Measurements from ENCODE around the gene STX2.

The STX2 gene

DNA sequence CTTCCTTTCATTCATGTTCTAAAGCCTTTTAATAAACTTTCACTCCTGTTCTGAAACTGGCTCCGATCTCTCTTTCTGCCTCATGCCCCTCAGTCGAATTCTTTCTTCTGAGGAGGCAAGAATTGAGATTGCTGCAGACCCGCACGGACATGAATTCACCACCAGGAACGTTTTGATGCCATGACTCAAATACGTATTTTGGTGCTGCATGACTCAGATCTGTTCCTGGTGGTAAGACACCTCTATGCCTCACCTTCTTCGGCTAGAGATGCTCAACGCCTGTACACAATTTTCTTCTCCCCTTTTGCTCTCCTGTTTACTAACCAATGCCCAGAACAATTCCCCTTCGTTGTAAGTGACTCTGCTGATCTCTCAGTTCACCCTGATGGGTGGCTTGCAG lies 70.9 kb downstream of the STX2 start:
- Histone ChIP-seq H3K27me3 (replicated peaks in 2 of 5; ENCODE audit: control insufficient read depth in 4 of 5, insufficient read depth in 5 of 5, low read length in 4 of 5) (peaks cover 0 to 4% (median 2%) of the 10 kb centered on the region in 5 experiments), H3K9me3 (ENCODE audit: control extremely low read depth in 1 of 5, control insufficient read depth in 4 of 5, insufficient read depth in 2 of 5, low read depth in 1 of 5, low read length in 4 of 5) (peaks cover 0 to 19% (median 0%) of the 10 kb centered on the region in 5 experiments), H3K4me1 (ENCODE audit: control extremely low read depth in 1 of 4, control insufficient read depth in 4 of 4, insufficient read depth in 4 of 4, low read length in 3 of 4) (no peaks in the 10 kb centered on the region), H3K36me3 (ENCODE audit: control insufficient read depth in 4 of 4, insufficient read depth in 4 of 4, low read length in 3 of 4) (no peaks in the 10 kb centered on the region), H3K27ac (ENCODE audit: insufficient read depth in 1 of 2, low read depth in 1 of 2, low read length in 2 of 2, poor library complexity in 1 of 2, severe bottlenecking in 2 of 2) (no peak overlapping the region), H3K4me3 (ENCODE audit: control insufficient read depth in 1 of 7, extremely low read depth in 1 of 7, insufficient read depth in 4 of 7, low read depth in 2 of 7, low read length in 6 of 7) (no peak overlapping the region)
- ChIA-PET POLR2A (no interaction called here), CTCF (no interaction called here)
- WGBS (ENCODE audit: insufficient coverage): 93% methylated on average over 9 of the region's 9 CpGs
- no peak for DNase-seq

DNA sequence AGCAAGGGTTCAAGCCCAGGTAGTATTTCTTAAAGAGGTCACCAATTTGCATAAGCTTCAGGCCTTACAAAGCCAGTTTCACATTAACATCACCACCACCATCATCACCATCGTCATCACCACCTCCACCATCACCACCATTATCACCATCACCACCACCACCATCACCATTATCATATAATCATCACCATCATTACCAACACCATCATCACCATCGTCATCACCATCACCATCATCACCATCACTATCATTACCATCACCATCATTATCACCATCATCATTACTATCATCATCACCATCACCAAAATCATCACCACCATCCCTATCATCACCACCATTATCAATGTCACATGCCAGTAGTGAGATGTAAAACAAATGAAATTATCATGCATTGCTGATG lies 72.6 kb downstream of the STX2 start:
- Histone ChIP-seq H3K4me1 (ENCODE audit: control extremely low read depth in 1 of 4, control insufficient read depth in 4 of 4, insufficient read depth in 4 of 4, low read length in 3 of 4) (peaks cover 0 to 14% (median 8%) of the 10 kb centered on the region in 4 experiments), H3K27ac (ENCODE audit: insufficient read depth in 1 of 2, low read depth in 1 of 2, low read length in 2 of 2, poor library complexity in 1 of 2, severe bottlenecking in 2 of 2) (no peak overlapping the region), H3K36me3 (ENCODE audit: control insufficient read depth in 4 of 4, insufficient read depth in 4 of 4, low read length in 3 of 4) (no peaks in the 10 kb centered on the region), H3K4me3 (ENCODE audit: control insufficient read depth in 1 of 7, extremely low read depth in 1 of 7, insufficient read depth in 4 of 7, low read depth in 2 of 7, low read length in 6 of 7) (no peak overlapping the region), H3K9me3 (ENCODE audit: control extremely low read depth in 1 of 5, control insufficient read depth in 4 of 5, insufficient read depth in 2 of 5, low read depth in 1 of 5, low read length in 4 of 5) (peaks cover 0 to 19% (median 0%) of the 10 kb centered on the region in 5 experiments), H3K27me3 (replicated peaks in 2 of 5; ENCODE audit: control insufficient read depth in 4 of 5, insufficient read depth in 5 of 5, low read length in 4 of 5) (peaks cover 0 to 7% (median 2%) of the 10 kb centered on the region in 5 experiments)
- ChIA-PET CTCF (interaction anchor here (1.3 kb wide), 1 partner anchor 368 kb away, joined by 4 read pairs; no protein-coding TSS in a partner anchor), POLR2A (interaction anchor here (0.5 kb wide), 1 partner anchor 10 kb away, joined by 3 read pairs; no protein-coding TSS in a partner anchor)
- WGBS (ENCODE audit: insufficient coverage): 92% methylated on average over 1 of the region's 2 CpGs
- no peak for DNase-seq

DNA sequence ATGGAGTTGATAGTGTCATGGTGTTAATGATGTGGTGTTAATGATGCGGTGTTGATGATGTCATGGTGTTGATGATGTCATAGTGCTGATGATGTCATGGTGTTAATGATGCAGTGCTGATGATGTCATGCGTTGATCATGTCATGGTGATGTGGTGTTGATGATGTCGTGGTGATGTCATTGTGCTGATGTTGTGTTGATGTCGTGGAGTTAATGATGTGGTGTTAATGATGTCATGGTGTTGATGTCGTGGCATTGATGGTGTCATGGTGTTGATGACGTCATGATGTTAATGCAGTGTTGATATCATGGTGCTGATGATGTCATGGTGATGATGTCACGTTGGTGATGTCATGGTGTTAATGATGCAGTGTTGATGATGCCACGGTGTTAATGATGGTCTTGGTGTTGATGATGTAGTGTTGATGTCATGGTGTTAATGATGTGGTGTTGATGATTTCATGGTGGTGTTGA lies 73.8 kb downstream of the STX2 start:
- ChIA-PET CTCF (interaction anchor here (1.3 kb wide), 1 partner anchor 367 kb away, joined by 4 read pairs; no protein-coding TSS in a partner anchor), POLR2A (no interaction called here)
- peaks cover 0 to 27% (median 20%) of the 10 kb centered on the region in 4 experiments for H3K4me1 ChIP-seq (ENCODE audit: control extremely low read depth in 1 of 4, control insufficient read depth in 4 of 4, insufficient read depth in 4 of 4, low read length in 3 of 4)
- 99% methylated on average over 8 of the region's 8 CpGs for WGBS (ENCODE audit: insufficient coverage)
- peaks cover 0 to 19% (median 0%) of the 10 kb centered on the region in 5 experiments for H3K9me3 ChIP-seq (ENCODE audit: control extremely low read depth in 1 of 5, control insufficient read depth in 4 of 5, insufficient read depth in 2 of 5, low read depth in 1 of 5, low read length in 4 of 5)
- no peak overlapping the region for H3K27ac ChIP-seq (ENCODE audit: insufficient read depth in 1 of 2, low read depth in 1 of 2, low read length in 2 of 2, poor library complexity in 1 of 2, severe bottlenecking in 2 of 2)
- H3K36me3 ChIP-seq (ENCODE audit: control insufficient read depth in 4 of 4, insufficient read depth in 4 of 4, low read length in 3 of 4): no peaks in the 10 kb centered on the region
- no peak overlapping the region for H3K4me3 ChIP-seq (ENCODE audit: control insufficient read depth in 1 of 7, extremely low read depth in 1 of 7, insufficient read depth in 4 of 7, low read depth in 2 of 7, low read length in 6 of 7)
- DNase-seq: peak; percentile 26 to 88 (median 83)
- H3K27me3 ChIP-seq (replicated peaks in 2 of 5; ENCODE audit: control insufficient read depth in 4 of 5, insufficient read depth in 5 of 5, low read length in 4 of 5): peaks cover 0 to 14% (median 2%) of the 10 kb centered on the region in 5 experiments

DNA sequence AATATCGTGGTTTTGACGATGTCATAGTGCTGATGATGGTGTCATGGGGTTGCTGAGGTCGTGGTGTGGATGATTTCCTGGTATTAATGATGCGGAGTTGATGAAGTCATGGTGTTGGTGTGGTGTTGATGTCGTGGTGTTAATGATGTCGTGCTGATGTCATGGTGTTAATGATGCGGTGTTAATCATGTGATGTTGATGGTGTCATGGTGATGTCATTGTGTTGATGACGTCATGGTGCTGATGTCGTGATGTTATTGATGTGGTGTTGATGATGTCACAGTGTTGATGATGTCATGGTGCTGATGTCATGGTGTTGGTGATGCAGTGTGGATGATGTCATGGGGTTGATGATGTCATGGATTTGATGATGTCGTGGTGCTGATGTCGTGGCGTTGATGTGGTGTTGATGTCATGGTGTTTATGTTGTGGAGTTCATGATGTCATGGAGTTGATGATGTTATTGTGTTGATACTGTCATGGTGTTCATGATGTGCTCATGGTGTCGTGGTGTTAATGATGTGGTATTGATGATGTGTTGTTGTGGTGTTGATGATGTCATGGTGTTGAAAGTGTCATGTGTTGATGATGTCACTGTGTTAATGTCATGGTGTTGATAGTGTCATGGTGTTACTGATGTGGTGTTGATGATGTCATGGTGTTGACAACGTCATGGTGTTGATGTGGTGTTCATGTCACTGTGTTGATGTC lies 74.4 kb downstream of the STX2 start:
- WGBS (ENCODE audit: insufficient coverage): 99% methylated on average over 13 of the region's 14 CpGs
- Histone ChIP-seq H3K4me1 (ENCODE audit: control extremely low read depth in 1 of 4, control insufficient read depth in 4 of 4, insufficient read depth in 4 of 4, low read length in 3 of 4) (peaks cover 0 to 33% (median 25%) of the 10 kb centered on the region in 4 experiments), H3K27me3 (replicated peaks in 2 of 5; ENCODE audit: control insufficient read depth in 4 of 5, insufficient read depth in 5 of 5, low read length in 4 of 5) (peaks cover 0 to 14% (median 3%) of the 10 kb centered on the region in 5 experiments), H3K27ac (ENCODE audit: insufficient read depth in 1 of 2, low read depth in 1 of 2, low read length in 2 of 2, poor library complexity in 1 of 2, severe bottlenecking in 2 of 2) (no peak overlapping the region), H3K4me3 (ENCODE audit: control insufficient read depth in 1 of 7, extremely low read depth in 1 of 7, insufficient read depth in 4 of 7, low read depth in 2 of 7, low read length in 6 of 7) (no peak overlapping the region), H3K9me3 (ENCODE audit: control extremely low read depth in 1 of 5, control insufficient read depth in 4 of 5, insufficient read depth in 2 of 5, low read depth in 1 of 5, low read length in 4 of 5) (peaks cover 0 to 19% (median 0%) of the 10 kb centered on the region in 5 experiments), H3K36me3 (ENCODE audit: control insufficient read depth in 4 of 4, insufficient read depth in 4 of 4, low read length in 3 of 4) (no peaks in the 10 kb centered on the region)
- DNase-seq: peak; percentile 49 to 94 (median 89)
- ChIA-PET CTCF (no interaction called here), POLR2A (no interaction called here)

DNA sequence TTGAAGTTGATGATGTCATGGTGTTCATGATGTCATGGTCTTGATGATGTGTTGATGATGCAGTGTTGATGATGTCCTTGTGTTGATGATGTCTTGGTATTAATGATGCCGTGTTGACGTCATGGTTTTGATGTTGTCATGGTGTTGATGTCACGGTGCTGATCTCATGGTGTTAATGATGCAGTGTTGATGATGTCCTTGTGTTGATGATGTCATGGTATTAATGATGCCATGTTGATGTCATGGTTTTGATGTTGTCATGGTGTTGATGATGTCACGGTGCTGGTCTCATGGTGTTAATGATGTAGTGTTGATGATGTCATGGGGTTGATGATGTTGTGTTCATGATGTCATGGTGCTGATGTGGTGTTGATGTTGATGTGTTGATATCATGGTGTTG lies 75.0 kb downstream of the STX2 start:
- CTCF ChIA-PET: interaction anchor here (1.7 kb wide), 1 partner anchor 64 kb away, joined by 7 read pairs; no protein-coding TSS in a partner anchor
- H3K27ac ChIP-seq (ENCODE audit: insufficient read depth in 1 of 2, low read depth in 1 of 2, low read length in 2 of 2, poor library complexity in 1 of 2, severe bottlenecking in 2 of 2): no peak overlapping the region
- peaks cover 0 to 35% (median 25%) of the 10 kb centered on the region in 4 experiments for H3K4me1 ChIP-seq (ENCODE audit: control extremely low read depth in 1 of 4, control insufficient read depth in 4 of 4, insufficient read depth in 4 of 4, low read length in 3 of 4)
- H3K36me3 ChIP-seq (ENCODE audit: control insufficient read depth in 4 of 4, insufficient read depth in 4 of 4, low read length in 3 of 4): no peaks in the 10 kb centered on the region
- POLR2A ChIA-PET: no interaction called here
- DNase-seq: peak; percentile 26 to 83 (median 83)
- no peak overlapping the region for H3K4me3 ChIP-seq (ENCODE audit: control insufficient read depth in 1 of 7, extremely low read depth in 1 of 7, insufficient read depth in 4 of 7, low read depth in 2 of 7, low read length in 6 of 7)
- WGBS (ENCODE audit: insufficient coverage): 94% methylated on average over 4 of the region's 4 CpGs
- H3K27me3 ChIP-seq (replicated peaks in 2 of 5; ENCODE audit: control insufficient read depth in 4 of 5, insufficient read depth in 5 of 5, low read length in 4 of 5): peaks cover 0 to 14% (median 3%) of the 10 kb centered on the region in 5 experiments
- H3K9me3 ChIP-seq (ENCODE audit: control extremely low read depth in 1 of 5, control insufficient read depth in 4 of 5, insufficient read depth in 2 of 5, low read depth in 1 of 5, low read length in 4 of 5): peaks cover 0 to 19% (median 0%) of the 10 kb centered on the region in 5 experiments

DNA sequence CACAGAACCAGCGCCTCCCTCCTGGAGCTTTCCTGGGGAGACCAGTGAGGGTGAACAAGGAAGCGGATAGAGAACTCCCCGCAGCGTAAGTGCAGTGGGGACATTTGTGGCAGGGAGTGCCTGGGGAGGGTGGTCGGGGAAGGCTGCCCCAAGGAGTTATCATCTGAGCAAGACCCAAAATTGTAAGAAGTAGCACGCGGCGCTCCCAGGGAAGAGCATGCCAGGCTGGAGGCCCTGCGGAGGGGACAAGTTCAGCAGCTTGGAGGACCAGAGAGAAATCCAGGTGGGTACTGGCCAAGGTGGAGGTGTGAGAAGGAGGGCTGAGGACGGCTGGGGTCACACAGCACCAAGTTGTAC lies 76.8 kb downstream of the STX2 start:
- ChIA-PET CTCF (interaction anchor here (1.1 to 1.7 kb wide), 5 partner anchors 9 to 66 kb away, joined by 4 to 7 read pairs (median 4); no protein-coding TSS in a partner anchor), POLR2A (no interaction called here)
- Histone ChIP-seq H3K36me3 (ENCODE audit: control insufficient read depth in 4 of 4, insufficient read depth in 4 of 4, low read length in 3 of 4) (no peaks in the 10 kb centered on the region), H3K4me1 (ENCODE audit: control extremely low read depth in 1 of 4, control insufficient read depth in 4 of 4, insufficient read depth in 4 of 4, low read length in 3 of 4) (peaks cover 0 to 35% (median 25%) of the 10 kb centered on the region in 4 experiments), H3K9me3 (ENCODE audit: control extremely low read depth in 1 of 5, control insufficient read depth in 4 of 5, insufficient read depth in 2 of 5, low read depth in 1 of 5, low read length in 4 of 5) (peaks cover 0 to 19% (median 0%) of the 10 kb centered on the region in 5 experiments), H3K27me3 (replicated peaks in 2 of 5; ENCODE audit: control insufficient read depth in 4 of 5, insufficient read depth in 5 of 5, low read length in 4 of 5) (peaks cover 0 to 10% (median 3%) of the 10 kb centered on the region in 5 experiments), H3K27ac (ENCODE audit: insufficient read depth in 1 of 2, low read depth in 1 of 2, low read length in 2 of 2, poor library complexity in 1 of 2, severe bottlenecking in 2 of 2) (no peak overlapping the region), H3K4me3 (ENCODE audit: control insufficient read depth in 1 of 7, extremely low read depth in 1 of 7, insufficient read depth in 4 of 7, low read depth in 2 of 7, low read length in 6 of 7) (peak overlapping the region in 3 of 7 experiments; percentile 47 to 65 (median 53))
- 30% methylated on average over 10 of the region's 10 CpGs for WGBS (ENCODE audit: insufficient coverage)
- DNase-seq: no peak

Measured in common myeloid progenitor, CD34-positive (primary cell).